ENCODE results near the gene ALPL.
A peak's percentile ranks its signal among the peaks of the same experiment; 100 is the strongest.

Gene ALPL

DNA sequence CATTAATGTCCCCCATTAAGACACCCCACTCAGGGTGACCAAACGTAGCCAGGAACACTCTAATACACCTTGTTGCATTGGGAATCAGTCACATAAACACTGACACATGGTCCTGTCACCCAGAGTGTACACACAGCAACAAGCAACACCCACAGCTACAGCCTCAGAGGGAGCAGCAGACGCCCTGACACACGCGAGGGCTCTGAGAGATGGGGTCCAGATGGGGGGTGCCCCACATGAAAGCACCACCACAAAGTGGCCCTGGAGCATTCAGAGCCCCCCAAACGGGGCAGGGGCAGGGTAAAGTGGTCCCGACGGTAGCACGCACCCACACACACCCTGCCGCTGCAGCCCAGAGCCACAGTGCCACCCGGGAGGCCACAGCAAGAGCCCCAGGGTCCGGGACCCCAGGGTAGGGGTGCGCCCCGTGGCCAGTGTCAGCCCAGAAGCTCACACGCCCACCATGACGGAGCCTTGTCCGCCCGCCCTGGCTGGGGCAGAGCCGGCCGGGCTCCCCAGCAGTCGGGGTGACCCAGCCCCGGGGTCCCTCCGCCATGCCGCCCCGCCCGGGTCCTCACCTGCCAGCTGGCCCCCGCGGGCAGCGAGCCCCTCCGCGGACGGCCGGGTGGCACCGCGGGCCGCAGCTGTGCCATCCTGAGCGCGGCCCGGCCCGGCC is 112.7 kb downstream of the ALPL start:
- DNase-seq = no peak

DNA sequence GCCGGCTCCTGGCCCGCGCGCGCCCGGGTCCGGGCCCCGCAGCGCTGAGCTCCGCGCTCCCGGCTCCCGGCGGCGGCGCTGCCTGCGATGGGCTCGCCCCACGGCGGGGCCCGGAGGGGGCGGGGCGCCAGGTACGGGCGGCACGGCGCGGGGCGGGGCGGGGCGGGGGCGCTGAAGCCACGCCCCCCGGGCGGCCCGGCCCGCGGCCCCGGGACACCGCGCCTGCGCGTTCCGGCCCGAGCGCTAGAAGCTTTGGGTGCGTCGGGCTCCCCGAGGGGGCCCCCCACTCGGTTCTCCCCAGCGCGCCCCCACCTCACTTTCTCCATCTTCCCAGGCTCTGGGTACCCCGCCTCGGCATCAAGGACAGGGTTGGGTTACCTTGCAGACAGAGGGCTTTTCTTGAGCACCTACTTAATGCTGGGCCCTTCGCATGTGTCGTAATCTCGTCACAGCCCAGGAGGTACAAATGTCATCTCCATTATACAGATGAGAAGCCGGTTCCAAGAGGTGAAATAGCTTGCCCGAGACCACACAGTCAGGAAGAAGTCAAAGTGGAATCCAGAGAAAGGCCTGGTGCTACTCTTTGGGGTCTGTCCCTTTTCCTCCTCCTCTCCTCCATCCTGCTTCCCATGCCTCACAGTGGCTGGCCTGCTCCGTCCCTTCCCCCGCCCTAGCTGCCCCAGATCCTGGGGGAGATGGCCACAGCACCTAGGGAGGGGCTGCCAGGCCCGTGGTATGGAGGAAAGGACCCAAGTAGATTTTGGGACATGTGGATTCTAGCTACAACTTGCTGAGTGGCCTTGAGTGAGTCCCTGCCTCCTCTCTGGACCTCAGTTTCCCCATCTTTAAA is 113.5 kb downstream of the ALPL start:
- DNase-seq = peak; percentile 51

DNA sequence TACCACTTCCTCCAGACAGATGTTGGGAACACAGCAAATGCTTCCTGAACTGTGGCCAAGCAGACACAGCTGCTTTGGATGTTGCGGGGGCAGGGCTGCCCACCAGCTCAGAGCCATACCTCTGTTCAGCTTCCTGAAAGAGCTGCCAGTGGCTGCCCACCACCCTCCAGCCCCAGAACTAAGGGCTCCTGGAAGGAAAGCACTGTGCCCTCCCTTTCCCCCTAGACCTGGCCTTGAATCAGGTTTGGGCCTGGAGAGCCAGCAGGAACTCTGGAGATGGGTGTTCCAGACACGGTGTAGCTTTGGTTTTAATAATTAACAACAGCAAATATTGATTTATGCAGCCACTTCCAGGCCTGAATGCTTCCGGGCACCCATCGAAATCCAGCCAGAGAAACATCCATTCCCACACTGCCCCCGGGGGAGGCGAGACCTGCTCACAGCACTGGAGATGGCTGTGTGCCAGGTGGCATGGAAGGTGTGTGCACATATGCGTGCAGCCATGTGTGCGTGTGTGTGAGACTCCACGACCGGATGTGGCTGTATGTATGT is 114.3 kb downstream of the ALPL start:
- DNase-seq = no peak

DNA sequence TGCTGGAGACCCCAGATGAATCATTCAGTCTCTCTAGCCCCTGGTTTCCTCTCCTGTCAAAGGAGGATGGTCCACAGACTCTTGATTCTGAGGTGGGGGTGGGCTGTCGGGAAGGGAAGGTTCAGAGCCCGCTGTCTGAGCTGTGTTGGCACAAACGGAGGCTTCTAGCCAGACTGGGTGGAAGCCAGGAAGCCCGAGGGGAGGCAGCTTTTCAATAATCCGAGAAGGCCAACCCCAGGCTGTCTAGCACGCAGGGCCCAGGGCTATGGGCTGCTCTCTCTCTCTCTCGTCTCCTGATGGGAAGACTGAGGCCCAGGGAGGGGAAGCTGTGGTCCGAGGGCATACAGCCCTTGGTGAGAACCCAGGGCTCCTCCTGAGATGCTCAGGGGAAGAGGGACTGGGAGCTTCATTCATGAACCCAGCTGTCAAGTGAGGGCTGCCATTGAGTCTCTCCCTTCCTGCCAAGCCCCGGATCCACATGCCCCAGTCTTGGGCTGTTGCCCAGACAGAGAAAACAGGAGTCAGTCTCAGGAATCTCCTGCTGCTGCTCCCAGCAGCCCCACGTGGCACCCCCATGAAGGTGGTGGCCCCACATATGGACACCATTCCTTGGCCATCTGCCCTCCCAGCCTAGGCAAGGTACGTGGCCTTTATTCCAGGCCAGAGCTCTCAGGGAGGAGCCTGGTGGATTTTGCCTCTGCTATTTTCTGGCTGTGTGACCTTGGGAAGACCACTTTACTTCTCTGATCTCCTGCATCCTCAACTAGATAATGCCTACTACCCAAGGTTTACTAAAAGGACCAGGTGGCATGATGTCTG is 115.6 kb downstream of the ALPL start:
- no peak for DNase-seq

DNA sequence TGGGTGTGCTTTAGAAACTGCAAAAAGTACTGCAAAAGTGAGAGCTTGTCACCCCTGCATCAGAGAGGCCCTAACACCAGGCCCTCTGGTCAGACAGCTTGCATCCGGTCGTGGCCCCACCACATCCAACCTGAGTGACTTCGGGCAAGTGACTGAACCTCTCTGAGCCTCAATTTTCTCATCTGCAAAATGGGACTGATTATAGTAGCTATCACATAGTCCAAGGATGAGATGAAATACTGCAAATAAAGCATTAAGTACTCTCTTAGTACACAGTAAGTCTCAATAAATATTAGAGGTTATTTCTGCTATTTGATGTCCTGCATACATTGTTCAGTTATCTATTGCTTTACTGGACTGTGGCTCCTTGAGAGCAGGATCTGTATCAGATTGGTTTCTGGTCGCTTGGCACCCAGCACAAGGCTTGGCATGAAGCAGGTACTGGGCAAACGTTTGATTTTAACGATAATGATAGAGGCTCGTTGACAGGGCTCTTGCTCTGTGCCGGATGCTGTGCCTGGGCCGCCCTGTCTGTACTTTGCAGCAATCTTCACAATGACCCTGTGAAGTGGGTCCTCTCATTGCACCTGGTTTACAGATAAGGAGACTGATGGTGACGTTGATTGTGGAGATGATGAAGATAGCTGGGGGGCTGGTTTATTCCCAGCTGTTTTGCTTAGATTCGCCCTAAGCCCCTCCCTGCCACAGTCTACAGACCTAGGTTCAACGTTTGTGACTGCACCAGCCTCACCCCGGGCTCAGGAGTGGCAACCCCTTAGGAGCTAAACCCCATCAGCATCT is 116.4 kb downstream of the ALPL start:
- no peak for DNase-seq

DNA sequence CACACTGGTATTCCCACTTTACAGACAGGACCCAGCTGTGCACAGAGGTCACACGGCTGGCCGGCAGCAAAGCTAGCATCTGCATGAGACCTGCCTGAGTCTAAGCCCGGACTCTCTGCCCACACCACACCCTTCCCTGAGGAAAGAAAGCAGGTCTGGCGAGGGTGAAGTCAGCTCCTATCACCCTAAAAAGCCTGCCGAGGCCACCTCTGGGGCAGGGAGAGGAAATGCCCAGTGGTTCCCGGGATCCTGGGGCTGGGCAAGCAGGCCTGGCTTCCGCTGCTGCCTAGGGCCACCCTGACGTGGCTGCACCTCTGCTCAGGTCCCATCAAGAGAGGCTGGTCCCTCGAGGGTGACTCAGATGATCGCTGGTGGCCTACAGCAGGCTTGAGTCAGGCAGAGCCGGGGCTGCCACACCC is 117.7 kb downstream of the ALPL start:
- no peak for DNase-seq

Data from activated naive CD4-positive, alpha-beta T cell treated with Interleukin-2 at 50 U/mL for 16 hours (primary cell).